ENCODE results near the gene ZNF385B. TPM values are rescaled to one million over a fixed set of nuclear protein-coding genes. Genes with fewer than 3 reads are reported as not detected.
A peak's percentile ranks its signal among the peaks of the same experiment; 100 is the strongest.

ZNF385B gene
- total RNA-seq, 1 donor, result 1.1 TPM

- no peak overlapping the region for H2AFZ ChIP-seq (ENCODE audit: low read length)
- H3K4me3 ChIP-seq (ENCODE audit: insufficient read depth, low read length), result no peak overlapping the region
- no peaks in the 10 kb centered on the region for H4K20me1 ChIP-seq (ENCODE audit: insufficient read depth, low read length)
- peaks cover 11% of the 10 kb centered on the region for H3K27me3 ChIP-seq (ENCODE audit: insufficient read depth, low read length)
- H3K9me3 ChIP-seq (ENCODE audit: low read depth, low read length), result no peaks in the 10 kb centered on the region
- peak; percentile 50 for DNase-seq (ENCODE audit: insufficient read length, low spot score, missing footprints)
- H3K27ac ChIP-seq (ENCODE audit: low read depth, low read length), result no peak overlapping the region
- no peak overlapping the region for H3K4me2 ChIP-seq (ENCODE audit: insufficient read depth, low read length)
- H3K4me1 ChIP-seq (ENCODE audit: insufficient read depth, low read length), result no peaks in the 10 kb centered on the region
- H3K79me2 ChIP-seq (ENCODE audit: insufficient read depth, low read length), result no peaks in the 10 kb centered on the region
- peak; percentile 67 for TF ChIP-seq CTCF (IDR thresholded peaks at IDR 0.05; ENCODE audit: extremely low read depth, low read depth, low read length)
- H3K36me3 ChIP-seq (ENCODE audit: insufficient read depth, low read length), result no peaks in the 10 kb centered on the region
Measured at GRCh38 chr2:179850188-179850587, 11.2 kb downstream of the ZNF385B start.

GRCh38 chr2:179849719-179850118 lies 11.7 kb downstream of the ZNF385B start:
- H3K79me2 ChIP-seq (ENCODE audit: insufficient read depth, low read length), result no peaks in the 10 kb centered on the region
- no peak overlapping the region for H2AFZ ChIP-seq (ENCODE audit: low read length)
- no peak overlapping the region for H3K4me3 ChIP-seq (ENCODE audit: insufficient read depth, low read length)
- H3K36me3 ChIP-seq (ENCODE audit: insufficient read depth, low read length), result no peaks in the 10 kb centered on the region
- H3K4me1 ChIP-seq (ENCODE audit: insufficient read depth, low read length), result no peaks in the 10 kb centered on the region
- no peak for TF ChIP-seq CTCF (IDR thresholded peaks at IDR 0.05; ENCODE audit: extremely low read depth, low read depth, low read length)
- no peaks in the 10 kb centered on the region for H3K9me3 ChIP-seq (ENCODE audit: low read depth, low read length)
- no peaks in the 10 kb centered on the region for H4K20me1 ChIP-seq (ENCODE audit: insufficient read depth, low read length)
- no peak overlapping the region for H3K4me2 ChIP-seq (ENCODE audit: insufficient read depth, low read length)
- H3K27ac ChIP-seq (ENCODE audit: low read depth, low read length), result no peak overlapping the region
- peaks cover 12% of the 10 kb centered on the region for H3K27me3 ChIP-seq (ENCODE audit: insufficient read depth, low read length)
- no peak for DNase-seq (ENCODE audit: insufficient read length, low spot score, missing footprints)

- H3K4me1 ChIP-seq (ENCODE audit: insufficient read depth, low read length), result no peaks in the 10 kb centered on the region
- DNase-seq (ENCODE audit: insufficient read length, low spot score, missing footprints), result no peak
- no peaks in the 10 kb centered on the region for H3K79me2 ChIP-seq (ENCODE audit: insufficient read depth, low read length)
- no peaks in the 10 kb centered on the region for H3K9me3 ChIP-seq (ENCODE audit: low read depth, low read length)
- no peak overlapping the region for H3K4me3 ChIP-seq (ENCODE audit: insufficient read depth, low read length)
- no peaks in the 10 kb centered on the region for H4K20me1 ChIP-seq (ENCODE audit: insufficient read depth, low read length)
- H3K27ac ChIP-seq (ENCODE audit: low read depth, low read length), result no peak overlapping the region
- no peak for TF ChIP-seq CTCF (IDR thresholded peaks at IDR 0.05; ENCODE audit: extremely low read depth, low read depth, low read length)
- no peaks in the 10 kb centered on the region for H3K36me3 ChIP-seq (ENCODE audit: insufficient read depth, low read length)
- H3K4me2 ChIP-seq (ENCODE audit: insufficient read depth, low read length), result no peak overlapping the region
- H2AFZ ChIP-seq (ENCODE audit: low read length), result no peak overlapping the region
- H3K27me3 ChIP-seq (ENCODE audit: insufficient read depth, low read length), result peaks cover 8% of the 10 kb centered on the region
Measured at GRCh38 chr2:179843541-179843940, 17.9 kb downstream of the ZNF385B start.

GRCh38 chr2:179842498-179843153 lies 18.8 kb downstream of the ZNF385B start:
- no peak overlapping the region for H3K4me3 ChIP-seq (ENCODE audit: insufficient read depth, low read length)
- H3K36me3 ChIP-seq (ENCODE audit: insufficient read depth, low read length), result no peaks in the 10 kb centered on the region
- DNase-seq (ENCODE audit: insufficient read length, low spot score, missing footprints), result no peak
- H3K4me1 ChIP-seq (ENCODE audit: insufficient read depth, low read length), result no peaks in the 10 kb centered on the region
- no peak overlapping the region for H2AFZ ChIP-seq (ENCODE audit: low read length)
- H4K20me1 ChIP-seq (ENCODE audit: insufficient read depth, low read length), result no peaks in the 10 kb centered on the region
- peaks cover 8% of the 10 kb centered on the region for H3K27me3 ChIP-seq (ENCODE audit: insufficient read depth, low read length)
- H3K27ac ChIP-seq (ENCODE audit: low read depth, low read length), result no peak overlapping the region
- H3K4me2 ChIP-seq (ENCODE audit: insufficient read depth, low read length), result no peak overlapping the region
- TF ChIP-seq CTCF (IDR thresholded peaks at IDR 0.05; ENCODE audit: extremely low read depth, low read depth, low read length), result peak; percentile 43
- no peaks in the 10 kb centered on the region for H3K79me2 ChIP-seq (ENCODE audit: insufficient read depth, low read length)
- no peaks in the 10 kb centered on the region for H3K9me3 ChIP-seq (ENCODE audit: low read depth, low read length)

All from osteoblast (primary cell).